Panc1 (cell line): Measurements from ENCODE around the gene CEBPZ. TPM values are rescaled to one million over a fixed set of nuclear protein-coding genes. Genes with fewer than 3 reads are reported as not detected.

Experiments
- ATAC-seq: fragments of 200-7000 bp; cut with Tn5 transposase; 2 replicates; pipeline ENCODE4 v1.9.1; 2020; ENCODE audit warnings: mild to moderate bottlenecking, moderate library complexity
- BruUV-seq: library from RNA; stranded (reverse); fragments of 400-500 nt; replicated peaks from 2 replicates; lab custom pipeline; 2021; lab: Mats Ljungman, UMichigan
- CTCF ChIA-PET: fragments of 300-600 bp; sonication (Branson Sonifier 250); formaldehyde crosslinking; loops from one replicate; lab custom pipeline; 2022; ENCODE audit warnings: antibody characterized with exemption; lab: Charles Lee
- POLR2A ChIA-PET: fragments of 300-600 bp; sonication (Branson Sonifier 250); formaldehyde crosslinking; loops from one replicate; lab custom pipeline; 2022; ENCODE audit warnings: antibody characterized with exemption; lab: Charles Lee
- DNase-seq: peaks from one replicate; pipeline ENCODE4 v3.0.0-alpha.2; 2010; ENCODE audit warnings: low read depth, low spot score
- H3K27ac ChIP-seq: 2 replicates; pipeline ENCODE4 v1.5.1; 2011; ENCODE audit warnings: mild to moderate bottlenecking, low read length, inconsistent platforms
- H3K27me3 ChIP-seq: fragments of 200-500 bp; sonication (Bioruptor generic); 2 replicates; pipeline ENCODE4 v1.6.0; 2014; ENCODE audit warnings: low read length, inconsistent platforms; ENCODE audit not compliant: control insufficient read depth, insufficient read depth
- H3K36me3 ChIP-seq: fragments of 200-500 bp; sonication (Bioruptor generic); 2 replicates; pipeline ENCODE4 v1.5.1; 2014; ENCODE audit warnings: inconsistent platforms, mild to moderate bottlenecking, low read length, moderate library complexity; ENCODE audit not compliant: control insufficient read depth, insufficient read depth
- H3K4me1 ChIP-seq: 2 replicates; pipeline ENCODE4 v1.5.1; 2011; ENCODE audit warnings: inconsistent platforms, mild to moderate bottlenecking, low read length, moderate library complexity; ENCODE audit not compliant: control insufficient read depth, insufficient read depth
- H3K4me3 ChIP-seq, 2 experiments: 2 replicates each; pipeline ENCODE4 v1.5.1; 2011 to 2012; ENCODE audit warnings: low read depth in 2 of 2, low read length in 2 of 2, mild to moderate bottlenecking in 2 of 2, inconsistent platforms in 1 of 2, moderate library complexity in 1 of 2
- H3K9me3 ChIP-seq: fragments of 200-500 bp; sonication (Bioruptor generic); 2 replicates; pipeline ENCODE4 v1.5.1; 2014; ENCODE audit warnings: low read depth, mild to moderate bottlenecking, inconsistent platforms, low read length, moderate library complexity; ENCODE audit not compliant: control insufficient read depth, insufficient read depth
- POLR2AphosphoS5 ChIP-seq: IDR thresholded peaks from 2 replicates; pipeline ENCODE4 v1.6.1; 2012; ENCODE audit warnings: mild to moderate bottlenecking, low read depth, low read length, moderate library complexity
- SIN3A ChIP-seq: IDR thresholded peaks from 2 replicates; pipeline ENCODE4 v1.6.1; 2012; ENCODE audit warnings: low read depth, mild to moderate bottlenecking, low read length, moderate library complexity, borderline replicate concordance; ENCODE audit not compliant: insufficient read depth
- TCF7L2 ChIP-seq: IDR thresholded peaks from 2 replicates; pipeline ENCODE4 v1.6.1; 2011; ENCODE audit warnings: mild to moderate bottlenecking, low read depth, low read length, inconsistent platforms
- in situ Hi-C: cut with HindIII; loops from 2 replicates; pipeline ENCODE4 v1.10.0; 2016; ENCODE audit warnings: low sequenced_read_pairs, low pct_unique_long_range_greater_than_20kb
- intact Hi-C: fragments of 100-400 bp; cut with micrococcal nuclease; formaldehyde crosslinking; loops from one replicate; pipeline ENCODE4 v1.10.0; 2022; ENCODE audit not compliant: unreplicated experiment
- total RNA-seq: library from RNA; stranded (reverse); gene quantifications from one replicate; pipeline ENCODE4 v1.2.1, GENCODE V29; 2021; ENCODE audit not compliant: unreplicated experiment
- TF ChIP-seq, protein P1 (sequence below): fragments of 450-650 bp; IDR thresholded peaks from 2 replicates; pipeline ENCODE4 v1.5.1; 2017; ENCODE audit warnings: mild to moderate bottlenecking
- TF ChIP-seq, protein P2 (sequence below), 2 experiments: IDR thresholded peaks; 2 replicates each; pipeline ENCODE4 v1.6.1; 2011 to 2012; ENCODE audit warnings: low read depth in 2 of 2, control low read depth in 1 of 2, low read length in 1 of 2, mild to moderate bottlenecking in 1 of 2, moderate library complexity in 1 of 2; ENCODE audit not compliant: insufficient read depth in 1 of 2

The CEBPZ gene
- total RNA-seq, 1 experiment from 2014 or later: 63.8 TPM

DNA sequence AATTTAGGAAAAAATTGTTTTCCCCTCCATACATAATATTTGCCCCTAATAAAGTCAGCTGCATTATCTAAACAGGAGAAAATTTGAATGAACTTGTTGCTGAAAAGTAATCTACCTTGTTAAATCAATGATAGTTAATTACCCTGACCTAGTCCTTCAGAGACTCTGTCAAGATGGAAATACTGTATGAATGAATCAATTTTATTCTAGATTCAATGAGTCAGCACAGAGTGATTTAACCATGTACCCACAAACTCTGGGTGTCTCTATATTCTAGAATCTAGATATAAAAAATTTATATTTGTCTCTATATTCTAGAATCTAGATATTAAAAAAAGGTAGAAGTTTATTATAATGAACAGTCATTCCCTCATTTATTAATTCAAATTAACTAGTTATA, 36.3 kb upstream of the CEBPZ start:
- TF ChIP-seq SIN3A (no peak), POLR2AphosphoS5 (no peak), TCF7L2 (no peak)
- TF ChIP-seq, protein P1, sequence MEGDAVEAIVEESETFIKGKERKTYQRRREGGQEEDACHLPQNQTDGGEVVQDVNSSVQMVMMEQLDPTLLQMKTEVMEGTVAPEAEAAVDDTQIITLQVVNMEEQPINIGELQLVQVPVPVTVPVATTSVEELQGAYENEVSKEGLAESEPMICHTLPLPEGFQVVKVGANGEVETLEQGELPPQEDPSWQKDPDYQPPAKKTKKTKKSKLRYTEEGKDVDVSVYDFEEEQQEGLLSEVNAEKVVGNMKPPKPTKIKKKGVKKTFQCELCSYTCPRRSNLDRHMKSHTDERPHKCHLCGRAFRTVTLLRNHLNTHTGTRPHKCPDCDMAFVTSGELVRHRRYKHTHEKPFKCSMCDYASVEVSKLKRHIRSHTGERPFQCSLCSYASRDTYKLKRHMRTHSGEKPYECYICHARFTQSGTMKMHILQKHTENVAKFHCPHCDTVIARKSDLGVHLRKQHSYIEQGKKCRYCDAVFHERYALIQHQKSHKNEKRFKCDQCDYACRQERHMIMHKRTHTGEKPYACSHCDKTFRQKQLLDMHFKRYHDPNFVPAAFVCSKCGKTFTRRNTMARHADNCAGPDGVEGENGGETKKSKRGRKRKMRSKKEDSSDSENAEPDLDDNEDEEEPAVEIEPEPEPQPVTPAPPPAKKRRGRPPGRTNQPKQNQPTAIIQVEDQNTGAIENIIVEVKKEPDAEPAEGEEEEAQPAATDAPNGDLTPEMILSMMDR: no peak
- TF ChIP-seq, protein P2, sequence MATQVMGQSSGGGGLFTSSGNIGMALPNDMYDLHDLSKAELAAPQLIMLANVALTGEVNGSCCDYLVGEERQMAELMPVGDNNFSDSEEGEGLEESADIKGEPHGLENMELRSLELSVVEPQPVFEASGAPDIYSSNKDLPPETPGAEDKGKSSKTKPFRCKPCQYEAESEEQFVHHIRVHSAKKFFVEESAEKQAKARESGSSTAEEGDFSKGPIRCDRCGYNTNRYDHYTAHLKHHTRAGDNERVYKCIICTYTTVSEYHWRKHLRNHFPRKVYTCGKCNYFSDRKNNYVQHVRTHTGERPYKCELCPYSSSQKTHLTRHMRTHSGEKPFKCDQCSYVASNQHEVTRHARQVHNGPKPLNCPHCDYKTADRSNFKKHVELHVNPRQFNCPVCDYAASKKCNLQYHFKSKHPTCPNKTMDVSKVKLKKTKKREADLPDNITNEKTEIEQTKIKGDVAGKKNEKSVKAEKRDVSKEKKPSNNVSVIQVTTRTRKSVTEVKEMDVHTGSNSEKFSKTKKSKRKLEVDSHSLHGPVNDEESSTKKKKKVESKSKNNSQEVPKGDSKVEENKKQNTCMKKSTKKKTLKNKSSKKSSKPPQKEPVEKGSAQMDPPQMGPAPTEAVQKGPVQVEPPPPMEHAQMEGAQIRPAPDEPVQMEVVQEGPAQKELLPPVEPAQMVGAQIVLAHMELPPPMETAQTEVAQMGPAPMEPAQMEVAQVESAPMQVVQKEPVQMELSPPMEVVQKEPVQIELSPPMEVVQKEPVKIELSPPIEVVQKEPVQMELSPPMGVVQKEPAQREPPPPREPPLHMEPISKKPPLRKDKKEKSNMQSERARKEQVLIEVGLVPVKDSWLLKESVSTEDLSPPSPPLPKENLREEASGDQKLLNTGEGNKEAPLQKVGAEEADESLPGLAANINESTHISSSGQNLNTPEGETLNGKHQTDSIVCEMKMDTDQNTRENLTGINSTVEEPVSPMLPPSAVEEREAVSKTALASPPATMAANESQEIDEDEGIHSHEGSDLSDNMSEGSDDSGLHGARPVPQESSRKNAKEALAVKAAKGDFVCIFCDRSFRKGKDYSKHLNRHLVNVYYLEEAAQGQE (IDR thresholded peaks at IDR 0.05; ENCODE audit: insufficient read depth in 1 of 2, low read depth in 2 of 2, low read length in 1 of 2): no peak
- ChIA-PET POLR2A (no interaction called here), CTCF (no interaction called here)
- no peak overlapping the region for H3K4me3 ChIP-seq
- in situ Hi-C loops (no loop called here), intact Hi-C loops (no loop called here)
- no peaks in the 10 kb centered on the region for H3K9me3 ChIP-seq
- peaks cover 4% of the 10 kb centered on the region; the same call in 1 of the 2 replicates for H3K36me3 ChIP-seq
- ATAC-seq (no peak), DNase-seq (no peak)
- H3K4me1 ChIP-seq: no peaks in the 10 kb centered on the region
- H3K27me3 ChIP-seq: no peaks in the 10 kb centered on the region
- no peak overlapping the region for H3K27ac ChIP-seq
- BruUV-seq: no TSS peak

DNA sequence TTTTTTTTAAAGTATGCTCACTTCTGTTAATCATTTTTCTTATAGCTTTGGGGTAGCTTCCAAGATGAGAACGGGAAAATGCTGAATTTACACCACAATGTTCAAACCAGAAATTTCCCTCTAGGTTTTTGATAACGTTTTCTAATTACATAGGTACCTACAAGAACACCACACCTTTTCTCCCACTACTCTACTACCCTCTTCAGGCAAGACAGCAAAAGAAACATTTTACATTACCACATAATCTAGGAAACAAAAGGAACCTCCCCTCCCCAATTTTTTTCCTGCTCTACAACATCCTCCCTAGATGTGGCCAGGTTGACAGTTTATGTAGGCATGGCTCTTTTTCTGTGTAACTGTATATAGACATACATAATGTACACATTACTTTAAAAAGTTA, 32.4 kb upstream of the CEBPZ start:
- intact Hi-C loops: no loop called here
- ChIA-PET CTCF (no interaction called here), POLR2A (no interaction called here)
- ATAC-seq (no peak), DNase-seq (no peak)
- no peak overlapping the region for H3K27ac ChIP-seq
- no TSS peak for BruUV-seq
- peaks cover 5% of the 10 kb centered on the region for H3K36me3 ChIP-seq
- H3K27me3 ChIP-seq: no peaks in the 10 kb centered on the region
- no peaks in the 10 kb centered on the region for H3K9me3 ChIP-seq
- in situ Hi-C loops: no loop called here
- H3K4me3 ChIP-seq: no peak overlapping the region
- no peaks in the 10 kb centered on the region for H3K4me1 ChIP-seq
- TF ChIP-seq, protein P2 (IDR thresholded peaks at IDR 0.05; ENCODE audit: insufficient read depth in 1 of 2, low read depth in 2 of 2, low read length in 1 of 2): no peak
- TF ChIP-seq, protein P1: no peak
- TF ChIP-seq TCF7L2 (no peak), POLR2AphosphoS5 (no peak), SIN3A (no peak)
